Hindlimb muscle (tissue), 1 donor: ENCODE data around the gene KRTAP19-4. TPM values are rescaled to one million over a fixed set of nuclear protein-coding genes. Genes with fewer than 3 reads are reported as not detected.
"Not testable (repeated sequence)": the region's sequence is repeated elsewhere in the genome, so short reads cannot be mapped to it uniquely, and the experiment has no call there.

Experiments
- DNase-seq: peaks from one replicate; pipeline ENCODE4 v3.0.0-alpha.2; 2013
- polyA plus RNA-seq: library from polyadenylated mRNA; unstranded; fragments of 120-200 nt; gene quantifications from one replicate; pipeline ENCODE4 v1.2.1, GENCODE V29; 2013; ENCODE audit not compliant: insufficient read length

The KRTAP19-4 gene, protein sequence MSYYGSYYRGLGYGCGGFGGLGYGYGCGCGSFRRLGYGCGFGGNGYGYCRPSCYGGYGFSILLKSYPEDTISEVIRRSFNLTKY
- polyA plus RNA-seq: not detected

DNA sequence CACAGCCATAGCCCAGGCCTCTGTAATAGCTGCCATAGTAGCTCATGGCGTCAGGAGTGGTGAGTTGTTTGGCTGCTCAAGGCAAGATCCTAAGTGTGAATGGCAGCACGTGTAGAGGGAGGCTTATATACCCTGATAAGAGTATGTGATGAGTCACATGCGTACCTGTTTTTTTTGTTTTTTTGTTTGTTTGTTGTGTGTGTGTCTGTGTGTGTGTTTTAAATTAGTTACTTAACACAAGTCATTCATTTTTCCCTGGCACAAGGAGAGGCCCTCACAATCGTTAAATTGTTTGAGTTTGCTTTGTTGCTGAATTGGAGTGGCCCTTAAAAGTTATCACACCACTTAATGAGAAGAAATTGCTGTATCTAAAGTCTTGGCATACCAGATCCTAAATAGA lies at the start of gene KRTAP19-4:
Gene KRTAP19-4, minus strand, starts transcription at position 101 of the 400 bp plus-strand sequence. Its CDS starts 55 bp downstream, at position 46.
- no peak for DNase-seq

DNA sequence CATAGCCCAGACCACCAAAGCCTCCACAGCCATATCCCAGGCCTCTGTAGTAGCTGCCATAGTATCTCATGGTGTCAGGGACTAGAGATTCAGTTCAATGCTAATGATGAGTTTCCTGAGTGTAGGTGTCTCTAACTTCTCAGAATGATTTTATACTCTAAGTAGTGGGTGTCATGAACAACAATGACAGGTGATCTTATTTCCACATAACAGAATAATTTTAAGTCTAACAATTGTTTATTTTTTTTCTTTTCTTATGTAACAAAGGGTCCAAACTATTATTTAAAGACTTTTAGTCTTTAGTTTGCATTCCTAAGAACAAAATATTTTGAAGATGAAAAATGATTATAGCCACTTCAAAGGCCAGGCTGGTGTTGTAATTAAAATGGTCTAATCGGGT lies 44.8 kb upstream of the KRTAP19-4 start, which contains the start of gene KRTAP19-6:
Gene KRTAP19-6, minus strand, starts transcription at position 101 of the 400 bp plus-strand sequence. Its CDS starts 31 bp downstream, at position 70.
- DNase-seq: no peak

DNA sequence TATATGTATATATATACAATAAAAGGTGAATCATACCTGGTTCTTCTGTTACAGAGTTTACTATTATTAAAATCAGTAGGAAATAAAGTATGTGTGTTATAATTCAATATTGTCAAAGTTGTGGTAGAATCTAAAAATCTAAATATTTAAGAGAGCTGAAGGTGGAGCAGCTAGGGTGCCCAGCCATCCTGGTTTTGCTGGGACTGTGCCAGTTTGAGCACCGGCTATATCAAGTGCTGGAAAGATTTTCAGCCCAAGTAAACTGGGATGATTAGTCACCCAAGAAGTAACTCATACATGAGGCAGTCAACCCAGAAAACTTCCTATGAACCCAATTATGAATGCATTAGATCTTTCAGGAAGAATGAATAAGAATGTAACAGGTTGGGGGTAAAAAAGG lies 21.9 kb upstream of the KRTAP19-4 start:
- no peak for DNase-seq

DNA sequence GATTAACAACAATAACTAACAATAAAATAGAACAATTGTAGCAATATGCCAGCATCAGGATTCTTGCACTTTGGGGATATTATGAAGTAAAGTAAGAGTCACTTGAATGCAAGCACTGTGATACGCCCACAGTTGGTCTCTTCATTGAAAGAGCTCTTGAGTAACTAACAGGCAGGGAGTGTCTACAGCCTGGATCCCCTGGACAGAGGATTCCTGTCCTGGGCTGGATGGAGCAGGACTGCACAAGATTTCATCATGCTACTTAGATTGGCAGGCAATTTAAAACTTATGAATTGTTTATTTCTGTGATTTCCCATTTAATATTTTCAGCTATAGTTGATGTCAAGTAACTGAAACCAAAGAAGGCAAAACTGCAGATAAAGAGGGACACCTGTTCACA lies 18.7 kb upstream of the KRTAP19-4 start:
- DNase-seq: no peak

DNA sequence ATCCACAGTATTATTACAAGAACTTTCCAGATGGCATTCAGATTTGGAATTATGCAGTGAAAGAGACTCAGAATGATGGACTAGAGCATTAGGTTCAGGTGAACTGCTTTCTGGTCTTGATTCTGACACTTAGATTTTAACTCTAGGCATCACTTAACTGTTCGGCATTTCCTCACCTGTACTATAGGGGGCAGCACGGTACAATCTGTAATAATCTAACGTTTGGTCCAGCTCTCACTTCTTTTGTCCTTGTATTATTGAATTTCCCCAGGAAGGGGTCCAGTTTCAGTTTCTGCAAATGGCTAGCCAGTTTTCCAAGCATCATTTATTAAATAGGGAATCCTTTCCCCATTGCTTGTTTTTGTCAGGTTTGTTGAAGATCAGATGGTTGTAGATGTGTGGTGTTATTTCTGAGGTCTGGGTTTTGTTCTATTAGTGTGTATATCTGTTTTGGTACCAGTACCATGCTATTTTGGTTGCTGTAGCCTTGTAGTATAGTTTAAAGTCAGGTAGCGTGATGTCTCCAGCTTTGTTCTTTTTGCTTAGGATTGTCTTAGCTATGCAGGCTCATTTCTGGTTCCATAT lies 8.7 kb upstream of the KRTAP19-4 start:
- not testable (repeated sequence) for DNase-seq

DNA sequence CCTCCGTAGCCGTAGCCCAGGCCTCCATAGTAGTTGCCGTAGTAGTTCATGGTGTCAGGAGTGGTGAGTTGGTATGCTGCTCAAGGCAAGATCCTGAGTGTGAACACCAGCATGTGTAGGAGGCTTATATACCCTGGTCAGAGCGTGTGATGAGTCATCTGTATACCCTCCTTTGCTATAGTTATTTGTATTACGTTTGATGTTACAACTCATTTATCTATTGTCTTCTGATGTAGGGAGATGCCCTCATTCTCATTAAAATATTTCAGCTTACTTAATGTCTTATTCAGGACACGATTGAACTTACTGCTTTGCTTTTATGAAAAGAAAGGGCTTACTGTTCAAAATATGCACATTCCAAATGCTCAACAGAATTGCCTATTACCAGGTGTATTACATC lies 5.1 kb upstream of the KRTAP19-4 start, which contains the start of gene KRTAP19-5:
Gene KRTAP19-5, minus strand, starts transcription at position 101 of the 400 bp plus-strand sequence. Its CDS starts 51 bp downstream, at position 50.
- DNase-seq: no peak

DNA sequence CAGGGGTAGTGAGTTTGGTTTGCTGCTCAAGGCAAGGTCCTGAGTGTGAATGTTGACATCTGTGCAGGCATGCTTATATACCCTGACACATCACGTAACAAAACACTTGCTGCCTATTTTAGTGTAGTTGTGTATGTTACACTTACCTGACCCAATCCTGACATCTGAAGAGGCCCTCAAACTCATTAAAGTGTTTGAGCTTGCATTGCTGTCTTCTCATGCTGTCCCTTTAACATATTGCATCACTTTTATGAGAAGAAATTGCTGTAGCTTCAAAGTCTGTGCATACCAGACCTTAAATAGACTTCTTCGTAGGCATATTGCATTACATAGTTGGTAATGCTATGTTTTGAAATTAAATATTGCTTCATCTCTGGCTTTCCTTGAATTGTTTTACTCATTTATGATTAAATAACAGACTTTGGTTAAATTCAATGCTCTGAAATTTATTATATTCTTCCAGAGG lies 5.0 kb downstream of the KRTAP19-4 start, which contains the start of gene KRTAP19-3:
Gene KRTAP19-3, minus strand, starts transcription at position 51 of the 466 bp plus-strand sequence. CDS start 56 bp downstream, outside the sequence.
- DNase-seq: no peak

DNA sequence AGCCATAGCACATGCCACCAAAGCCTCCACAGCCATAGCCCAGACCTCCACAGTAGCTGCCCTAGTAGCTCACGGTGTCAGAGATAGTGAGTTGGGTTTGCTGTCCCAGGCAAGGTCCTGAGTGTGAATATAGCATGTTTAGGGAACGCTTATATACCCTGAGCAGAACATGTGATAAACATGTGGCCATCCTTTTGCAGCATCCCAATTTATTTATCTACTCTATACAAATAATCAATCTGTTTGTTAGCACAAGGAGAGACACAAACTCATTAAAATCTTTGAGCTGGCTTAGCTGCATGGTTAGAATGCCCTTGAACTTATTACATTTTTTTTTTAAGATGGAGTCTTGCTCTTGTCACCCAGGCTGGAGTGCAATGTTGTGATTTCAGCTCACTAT lies 9.6 kb downstream of the KRTAP19-4 start, which contains the start of gene KRTAP19-2:
Gene KRTAP19-2, minus strand, starts transcription at position 101 of the 400 bp plus-strand sequence. Its CDS starts 88 bp downstream, at position 13.
- DNase-seq: no peak

DNA sequence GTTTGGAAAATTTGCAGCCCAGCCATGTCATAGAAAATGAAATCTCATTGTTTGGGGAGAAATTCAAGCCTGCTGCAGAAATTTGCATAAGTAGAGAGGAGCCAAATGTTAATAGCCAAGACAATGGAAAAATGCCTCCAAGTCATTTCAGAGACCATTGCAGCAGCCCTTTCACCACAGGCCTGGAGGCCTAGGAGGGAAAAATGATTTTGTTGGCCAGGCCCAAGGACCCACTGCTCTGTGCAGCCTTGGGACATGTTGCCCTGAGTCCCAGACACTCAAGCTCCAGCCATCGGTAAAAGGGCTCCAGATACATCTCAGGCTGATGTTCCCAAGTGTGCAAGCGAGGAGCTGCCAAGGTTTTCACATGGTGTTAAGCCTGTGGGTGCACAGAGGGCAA lies 10.8 kb downstream of the KRTAP19-4 start:
- DNase-seq: no peak

DNA sequence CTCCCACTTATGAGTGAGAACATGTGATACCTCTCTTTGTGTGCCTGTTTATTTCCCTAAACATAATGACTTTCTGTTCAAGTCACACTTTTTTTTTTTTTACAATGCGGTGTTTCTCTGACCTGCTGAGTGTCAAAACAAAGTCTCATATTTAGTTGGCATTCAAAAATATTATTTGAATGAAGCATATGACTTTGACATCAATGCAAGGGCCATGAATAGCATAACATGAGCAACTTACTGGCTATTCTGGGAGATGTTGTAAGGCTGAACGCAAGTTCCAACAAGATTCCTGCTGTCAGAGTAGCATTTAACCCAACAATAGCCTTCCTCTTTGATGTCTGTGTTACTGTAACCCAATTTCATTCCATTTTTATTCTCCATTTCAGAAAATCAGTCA lies 14.8 kb downstream of the KRTAP19-4 start:
- DNase-seq: no peak

DNA sequence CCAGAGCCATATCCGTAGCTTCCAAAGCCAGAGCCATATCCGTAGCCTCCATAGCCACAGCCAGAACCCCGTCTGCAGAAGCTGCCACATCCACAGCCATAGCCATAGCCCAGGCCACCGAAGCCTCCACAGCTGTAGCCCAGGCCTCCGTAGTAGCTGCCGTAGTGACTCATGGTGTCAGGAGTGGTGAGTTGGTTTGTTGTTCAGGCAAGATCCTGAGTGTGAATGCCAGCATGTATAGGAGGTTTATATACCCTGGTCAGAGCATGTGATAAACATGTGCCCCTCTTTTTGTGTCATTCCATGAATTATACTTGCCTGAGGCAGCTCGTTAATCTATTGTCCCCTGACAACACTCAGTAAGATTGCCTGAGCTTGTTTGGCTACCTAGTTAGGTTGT lies 16.8 kb downstream of the KRTAP19-4 start, which contains the start of gene KRTAP19-1:
Gene KRTAP19-1, minus strand, starts transcription at position 223 of the 400 bp plus-strand sequence. Its CDS starts 50 bp downstream, at position 173.
- no peak for DNase-seq

DNA sequence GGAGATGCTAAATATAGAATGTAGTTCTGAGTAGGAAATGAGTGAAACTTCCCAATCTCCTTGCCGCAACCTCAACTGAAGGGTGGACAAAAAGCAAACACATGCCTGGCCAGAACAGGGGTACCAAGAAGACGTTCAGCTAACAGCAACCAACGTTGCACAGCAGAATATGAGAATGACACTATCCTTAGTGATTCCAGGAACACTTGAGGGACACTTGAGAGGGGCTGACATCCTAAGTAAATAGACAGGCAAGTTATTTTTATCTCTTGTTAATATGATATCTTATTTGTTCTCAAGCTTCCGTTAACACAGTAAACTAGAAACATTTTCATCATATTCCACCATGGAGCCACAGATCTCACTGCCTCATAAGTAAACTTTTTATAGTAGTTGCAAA lies 17.7 kb downstream of the KRTAP19-4 start:
- DNase-seq: no peak

DNA sequence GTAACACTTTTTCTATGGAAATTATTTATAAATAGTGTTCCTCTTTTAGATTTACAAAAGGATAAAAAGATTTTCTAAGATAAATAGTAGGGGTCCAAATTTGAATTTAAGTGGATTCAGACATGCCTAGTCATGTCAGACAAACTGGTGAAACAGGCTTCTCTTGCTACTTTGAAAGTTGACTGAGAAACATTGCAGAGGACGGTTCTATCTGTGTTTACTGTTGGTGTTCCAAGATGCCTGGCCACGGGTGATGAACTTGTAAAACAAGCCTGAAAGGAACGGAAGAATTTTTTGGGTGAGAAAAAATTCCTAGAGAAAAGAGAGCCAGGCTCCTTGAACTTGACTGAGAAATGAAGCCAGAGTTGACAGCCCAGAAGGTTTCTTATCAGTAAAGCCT lies 19.0 kb downstream of the KRTAP19-4 start:
- DNase-seq: no peak

DNA sequence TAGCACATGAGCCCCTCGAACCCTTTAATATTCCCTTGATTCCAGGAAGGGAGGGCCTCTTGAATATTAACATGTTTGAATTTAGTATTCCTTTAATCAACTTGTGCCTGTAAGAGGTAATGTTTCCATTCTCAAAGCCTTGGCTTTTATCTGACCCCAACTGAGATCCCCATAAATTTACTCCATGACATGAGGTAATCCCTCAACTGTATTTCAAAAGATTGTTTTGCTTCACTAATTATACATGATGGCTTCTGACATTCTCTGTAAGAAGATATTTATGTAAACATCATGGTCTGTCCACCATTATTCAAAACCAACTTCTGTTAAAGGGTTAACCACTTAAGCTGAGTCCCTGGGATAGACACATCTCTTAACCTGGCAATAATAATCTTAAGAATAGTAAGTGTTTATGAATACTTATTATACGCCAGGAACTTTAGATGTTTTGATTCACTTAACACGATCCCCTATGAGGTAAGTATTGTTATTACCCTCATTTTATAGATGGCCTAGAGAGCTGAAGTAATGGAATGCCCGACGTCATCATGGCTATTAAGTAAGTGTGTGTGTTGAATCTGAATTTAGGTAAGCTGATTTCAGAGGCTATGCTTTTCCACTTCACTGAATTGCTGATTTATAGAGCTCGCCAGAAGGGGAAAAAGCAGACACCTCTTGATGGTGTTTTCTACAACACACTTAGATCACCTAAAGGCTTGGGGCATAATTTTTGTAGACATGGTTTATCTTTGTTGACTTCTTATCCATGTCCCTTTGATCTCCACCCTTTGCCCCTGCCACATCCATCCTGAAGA lies 27.9 kb downstream of the KRTAP19-4 start:
- no peak for DNase-seq

DNA sequence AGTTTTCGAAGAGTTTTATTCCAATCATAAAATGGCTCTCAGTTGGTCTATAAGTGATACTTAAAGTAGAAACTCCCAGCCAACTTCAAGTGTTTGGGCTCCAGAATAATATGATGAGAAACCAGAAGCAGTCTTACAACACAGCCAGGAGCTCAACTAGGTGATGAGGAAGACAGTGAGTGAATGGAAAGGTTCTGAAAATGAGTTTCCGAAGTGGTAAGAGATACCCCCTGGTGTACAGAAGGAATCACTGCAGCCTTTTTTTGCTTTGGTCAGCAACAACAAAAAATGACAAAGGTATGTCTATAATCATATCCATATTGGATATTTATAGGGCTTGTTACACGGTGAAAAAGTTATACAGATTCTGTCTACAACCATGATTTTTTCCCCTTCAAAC lies 33.3 kb downstream of the KRTAP19-4 start:
- DNase-seq: no peak

DNA sequence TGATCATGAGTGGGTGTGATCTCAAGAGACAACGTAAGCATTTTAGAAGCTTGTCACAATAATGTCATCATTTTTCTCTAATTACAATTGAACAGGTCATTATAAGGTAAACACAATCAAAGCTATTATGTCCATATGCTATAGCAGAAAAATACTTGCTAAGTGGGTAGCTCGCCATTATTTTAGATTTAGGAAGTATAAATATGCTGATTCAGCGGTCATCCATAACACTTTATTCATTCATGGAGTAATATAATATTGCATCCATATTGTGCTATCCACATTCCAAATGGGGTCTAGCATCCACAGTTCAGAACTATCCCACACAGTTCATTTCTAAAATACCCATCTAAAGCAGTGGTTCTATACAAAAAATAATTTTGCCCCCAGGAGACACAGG lies 48.5 kb downstream of the KRTAP19-4 start:
- no peak for DNase-seq

DNA sequence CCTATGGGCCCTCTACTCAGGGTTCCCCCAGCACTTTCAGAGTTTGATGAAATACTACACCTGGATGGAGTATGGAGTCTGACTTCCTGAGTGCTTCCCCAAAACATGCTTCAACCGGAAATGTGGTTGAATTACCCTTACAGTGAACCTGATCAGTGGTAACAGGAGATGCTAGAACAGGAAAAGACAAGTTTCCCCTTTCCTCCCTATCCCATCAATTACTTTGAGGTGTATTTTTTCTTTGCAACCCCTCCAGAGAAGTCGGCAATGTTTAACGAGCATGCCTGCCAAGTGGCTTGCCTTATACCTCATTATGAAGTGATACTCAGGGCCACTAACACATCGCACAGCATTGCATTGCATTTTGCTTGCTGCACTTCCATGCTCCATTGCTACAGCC lies 49.9 kb downstream of the KRTAP19-4 start:
- DNase-seq: no peak

Other genes with a start within 250 kb of the KRTAP19-4 start
- not detected for gene KRTAP24-1, start 214.2 kb downstream of the KRTAP19-4 start, polyA plus RNA-seq
- not detected for gene KRTAP25-1, start 207.7 kb downstream of the KRTAP19-4 start, polyA plus RNA-seq
- not detected for gene KRTAP26-1, start 176.8 kb downstream of the KRTAP19-4 start, polyA plus RNA-seq
- not detected for gene KRTAP27-1, start 159.5 kb downstream of the KRTAP19-4 start, polyA plus RNA-seq
- not detected for gene KRTAP23-1, start 148.6 kb downstream of the KRTAP19-4 start, polyA plus RNA-seq
- gene KRTAP13-2, start 124.9 kb downstream of the KRTAP19-4 start, polyA plus RNA-seq: not detected
- gene KRTAP13-1, start 101.1 kb downstream of the KRTAP19-4 start, polyA plus RNA-seq: not detected
- not detected for gene KRTAP13-3, start 71.2 kb downstream of the KRTAP19-4 start, polyA plus RNA-seq
- gene KRTAP13-4, start 66.9 kb downstream of the KRTAP19-4 start, polyA plus RNA-seq: not detected
- gene KRTAP15-1, start 56.9 kb downstream of the KRTAP19-4 start, polyA plus RNA-seq: not detected
- not detected for gene KRTAP19-1, start 16.8 kb downstream of the KRTAP19-4 start, polyA plus RNA-seq
- gene KRTAP19-2, start 9.7 kb downstream of the KRTAP19-4 start, polyA plus RNA-seq: not detected
- not detected for gene KRTAP19-3, start 5.2 kb downstream of the KRTAP19-4 start, polyA plus RNA-seq
- not detected for gene KRTAP19-5, start 5.0 kb upstream of the KRTAP19-4 start, polyA plus RNA-seq
- gene KRTAP19-6, start 44.7 kb upstream of the KRTAP19-4 start, polyA plus RNA-seq: not detected
- gene KRTAP19-7, start 64.1 kb upstream of the KRTAP19-4 start, polyA plus RNA-seq: not detected
- gene KRTAP22-2, start 93.2 kb upstream of the KRTAP19-4 start, polyA plus RNA-seq: not detected
- gene KRTAP6-3, start 95.3 kb upstream of the KRTAP19-4 start, polyA plus RNA-seq: not detected
- gene KRTAP6-2, start 101.7 kb upstream of the KRTAP19-4 start, polyA plus RNA-seq: not detected
- gene KRTAP22-1, start 103.9 kb upstream of the KRTAP19-4 start, polyA plus RNA-seq: not detected
- not detected for gene KRTAP6-1, start 116.8 kb upstream of the KRTAP19-4 start, polyA plus RNA-seq
- gene KRTAP20-1, start 119.3 kb upstream of the KRTAP19-4 start, polyA plus RNA-seq: not detected
- gene KRTAP20-4, start 123.5 kb upstream of the KRTAP19-4 start, polyA plus RNA-seq: not detected
- not detected for gene KRTAP20-2, start 138.0 kb upstream of the KRTAP19-4 start, polyA plus RNA-seq
- gene KRTAP20-3, start 145.7 kb upstream of the KRTAP19-4 start, polyA plus RNA-seq: not detected
- gene KRTAP21-3, start 221.6 kb upstream of the KRTAP19-4 start, polyA plus RNA-seq: not detected